HUES6 (cell line): ENCODE results near the gene UBL4A.

Source experiments
- H3K27ac ChIP-seq: 2 replicates; pipeline ENCODE4 v1.7.0; 2013; ENCODE audit warnings: low read depth, mild to moderate bottlenecking, low read length, inconsistent platforms
- H3K27me3 ChIP-seq: 2 replicates; pipeline ENCODE4 v1.6.1; 2013; ENCODE audit warnings: low read length; ENCODE audit not compliant: control insufficient read depth, insufficient read depth
- H3K36me3 ChIP-seq: 2 replicates; pipeline ENCODE4 v1.6.1; 2013; ENCODE audit warnings: low read length; ENCODE audit not compliant: control insufficient read depth, insufficient read depth
- H3K4me1 ChIP-seq: 2 replicates; pipeline ENCODE4 v1.6.1; 2013; ENCODE audit warnings: low read length; ENCODE audit not compliant: control insufficient read depth, insufficient read depth
- H3K4me3 ChIP-seq: 2 replicates; pipeline ENCODE4 v1.5.1; 2013; ENCODE audit warnings: low read depth, low read length
- H3K9ac ChIP-seq: one replicate; pipeline ENCODE4 v1.6.1; 2013; ENCODE audit warnings: mild to moderate bottlenecking, low read length
- H3K9me3 ChIP-seq: 2 replicates; pipeline ENCODE4 v1.6.1; 2013; ENCODE audit warnings: low read depth, low read length; ENCODE audit not compliant: control insufficient read depth, insufficient read depth

UBL4A gene

GRCh38 chrX:154445776-154446175 lies 40.6 kb downstream of the UBL4A start:
- H3K27me3 ChIP-seq, result no peaks in the 10 kb centered on the region
- H3K9me3 ChIP-seq, result peaks cover 32% of the 10 kb centered on the region; the same call in 1 of the 2 replicates
- H3K9ac ChIP-seq, result no peak overlapping the region
- no peak overlapping the region for H3K4me3 ChIP-seq
- peaks cover 66% of the 10 kb centered on the region for H3K36me3 ChIP-seq
- H3K27ac ChIP-seq, result no peak overlapping the region
- H3K4me1 ChIP-seq, result peaks cover 8% of the 10 kb centered on the region; the same call in 1 of the 2 replicates

- H3K27ac ChIP-seq, result no peak overlapping the region; the same call in 1 of the 2 replicates
- H3K4me1 ChIP-seq, result peaks cover 8% of the 10 kb centered on the region; the same call in 1 of the 2 replicates
- peak overlapping the region; percentile 72 for H3K4me3 ChIP-seq
- H3K27me3 ChIP-seq, result no peaks in the 10 kb centered on the region
- H3K36me3 ChIP-seq, result peaks cover 67% of the 10 kb centered on the region
- peaks cover 35% of the 10 kb centered on the region; the same call in 1 of the 2 replicates for H3K9me3 ChIP-seq
- H3K9ac ChIP-seq, result peak overlapping the region; percentile 66
Observed at GRCh38 chrX:154444755-154445246, 41.6 kb downstream of the UBL4A start.

GRCh38 chrX:154443992-154444754 lies 42.2 kb downstream of the UBL4A start, which contains the start of gene FAM50A:
FAM50A (plus strand) TSS chrX:154444141; CDS start chrX:154444236, 95 bp downstream.
- Histone ChIP-seq H3K4me1 (peaks cover 8% of the 10 kb centered on the region; the same call in 1 of the 2 replicates), H3K9me3 (peaks cover 34% of the 10 kb centered on the region; the same call in 1 of the 2 replicates), H3K27ac (no peak within 1 kb of the TSS; the same call in 1 of the 2 replicates), H3K36me3 (peaks cover 65% of the 10 kb centered on the region), H3K27me3 (no peaks in the 10 kb centered on the region), H3K9ac (peak within 1 kb of the TSS; percentile 66), H3K4me3 (peak within 1 kb of the TSS; percentile 72)

GRCh38 chrX:154443479-154443910 lies 42.9 kb downstream of the UBL4A start:
- no peaks in the 10 kb centered on the region for H3K27me3 ChIP-seq
- peaks cover 36% of the 10 kb centered on the region; the same call in 1 of the 2 replicates for H3K9me3 ChIP-seq
- H3K27ac ChIP-seq, result no peak overlapping the region
- H3K4me1 ChIP-seq, result peaks cover 9% of the 10 kb centered on the region; the same call in 1 of the 2 replicates
- H3K9ac ChIP-seq, result peak overlapping the region; percentile 38
- H3K36me3 ChIP-seq, result peaks cover 64% of the 10 kb centered on the region
- H3K4me3 ChIP-seq, result peak overlapping the region; percentile 58

GRCh38 chrX:154441984-154442707 lies 44.3 kb downstream of the UBL4A start:
- no peak overlapping the region for H3K4me3 ChIP-seq
- no peaks in the 10 kb centered on the region for H3K27me3 ChIP-seq
- H3K4me1 ChIP-seq, result peaks cover 16% of the 10 kb centered on the region; the same call in 1 of the 2 replicates
- H3K27ac ChIP-seq, result no peak overlapping the region
- H3K9me3 ChIP-seq, result peaks cover 35% of the 10 kb centered on the region; the same call in 1 of the 2 replicates
- H3K36me3 ChIP-seq, result peaks cover 53% of the 10 kb centered on the region
- H3K9ac ChIP-seq, result no peak overlapping the region

GRCh38 chrX:154441564-154441963 lies 44.9 kb downstream of the UBL4A start:
- Histone ChIP-seq H3K4me3 (no peak overlapping the region), H3K27ac (no peak overlapping the region), H3K36me3 (peaks cover 48% of the 10 kb centered on the region), H3K9ac (no peak overlapping the region), H3K27me3 (no peaks in the 10 kb centered on the region), H3K4me1 (peaks cover 16% of the 10 kb centered on the region; the same call in 1 of the 2 replicates), H3K9me3 (peaks cover 31% of the 10 kb centered on the region; the same call in 1 of the 2 replicates)

- Histone ChIP-seq H3K4me1 (peaks cover 20% of the 10 kb centered on the region; the same call in 1 of the 2 replicates), H3K9me3 (peaks cover 31% of the 10 kb centered on the region; the same call in 1 of the 2 replicates), H3K4me3 (no peak overlapping the region), H3K27ac (no peak overlapping the region), H3K9ac (no peak overlapping the region), H3K27me3 (no peaks in the 10 kb centered on the region), H3K36me3 (peaks cover 44% of the 10 kb centered on the region)
Observed at GRCh38 chrX:154440623-154441357, 45.6 kb downstream of the UBL4A start.

- peaks cover 28% of the 10 kb centered on the region; the same call in 1 of the 2 replicates for H3K9me3 ChIP-seq
- peaks cover 20% of the 10 kb centered on the region; the same call in 1 of the 2 replicates for H3K4me1 ChIP-seq
- no peak overlapping the region for H3K4me3 ChIP-seq
- no peaks in the 10 kb centered on the region for H3K27me3 ChIP-seq
- peaks cover 39% of the 10 kb centered on the region for H3K36me3 ChIP-seq
- no peak overlapping the region for H3K9ac ChIP-seq
- no peak overlapping the region for H3K27ac ChIP-seq
Observed at GRCh38 chrX:154439841-154440240, 46.6 kb downstream of the UBL4A start.

- H3K27ac ChIP-seq, result no peak overlapping the region
- peaks cover 32% of the 10 kb centered on the region; the same call in 1 of the 2 replicates for H3K9me3 ChIP-seq
- no peaks in the 10 kb centered on the region for H3K27me3 ChIP-seq
- H3K4me3 ChIP-seq, result peak overlapping the region; percentile 75
- peak overlapping the region; percentile 52 for H3K9ac ChIP-seq
- H3K36me3 ChIP-seq, result peaks cover 53% of the 10 kb centered on the region
- H3K4me1 ChIP-seq, result peaks cover 20% of the 10 kb centered on the region; the same call in 1 of the 2 replicates
Observed at GRCh38 chrX:154437971-154438893, 48.2 kb downstream of the UBL4A start.
